Measurements from ENCODE around the gene APBB2. TPM values are rescaled to one million over a fixed set of nuclear protein-coding genes. Genes with fewer than 3 reads are reported as not detected.

APBB2 gene
- total and polyA plus RNA-seq, 2 of the 4 experiments (the other 2 are of a cell fraction), result 47.9 to 75.5 TPM

DNA sequence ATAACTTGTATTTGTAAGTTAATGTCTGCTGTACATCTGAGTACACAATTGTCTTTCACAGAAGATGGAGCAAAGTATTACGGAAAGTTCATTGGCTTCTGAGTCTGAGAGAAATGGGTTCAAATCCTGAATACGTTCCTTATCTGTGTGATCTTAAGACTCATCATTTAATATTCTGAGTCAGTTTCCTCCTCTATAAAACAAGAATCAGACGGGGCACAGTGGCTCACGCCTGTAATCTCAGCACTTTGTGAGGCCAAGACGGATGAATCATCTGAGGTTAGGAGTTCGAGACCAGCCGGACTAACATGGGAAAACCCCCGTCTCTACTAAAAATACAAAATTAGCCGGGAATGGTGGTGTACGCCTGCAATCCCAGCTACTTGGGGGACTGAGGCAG, 57.8 kb downstream of the APBB2 start:
- intact Hi-C loops (cut with micrococcal nuclease) (loop anchor here (5.0 kb wide), 2 partner anchors 56 to 179 kb away; partner anchors contain the start of gene APBB2), in situ Hi-C loops (cut with MboI; ENCODE audit: low sequenced_read_pairs) (no loop called here), dilution Hi-C loops (cut with HindIII; ENCODE audit: low sequenced_read_pairs, unreplicated experiment) (no loop called here)
- Histone ChIP-seq H3K4ac (ENCODE audit: low read depth, low read length) (no peak overlapping the region), H2AFZ (replicated peaks; ENCODE audit: low read length, poor library complexity) (no peak overlapping the region), H3K27ac (ENCODE audit: insufficient read depth, low read length) (no peak overlapping the region), H2BK5ac (ENCODE audit: low read depth, low read length, poor library complexity, severe bottlenecking) (peak overlapping the region; percentile 63), H2AK9ac (replicated peaks; ENCODE audit: low read depth, low read length, poor library complexity) (no peak overlapping the region), H4K8ac (ENCODE audit: low read depth in 2 of 2, low read length in 2 of 2) (no peak overlapping the region), H3K4me1 (ENCODE audit: control insufficient read depth, insufficient read depth, low read length) (peaks cover 16% of the 10 kb centered on the region), H3K56ac (ENCODE audit: extremely low read depth, insufficient read depth, low read length) (no peak overlapping the region), H3K14ac (replicated peaks; ENCODE audit: low read depth, low read length) (no peak overlapping the region), H3K9ac (ENCODE audit: low read depth, low read length) (no peak overlapping the region), H4K5ac (ENCODE audit: low read depth, low read length) (no peak overlapping the region), H3K4me2 (ENCODE audit: low read depth, low read length) (no peak overlapping the region), H3K18ac (ENCODE audit: low read depth, low read length) (no peak overlapping the region), H3K79me1 (ENCODE audit: low read depth in 1 of 2, low read length in 2 of 2) (peaks cover 34 to 64% of the 10 kb centered on the region in 2 experiments), H3K36me3 (ENCODE audit: control insufficient read depth, insufficient read depth, low read length) (no peaks in the 10 kb centered on the region), H2BK20ac (ENCODE audit: low read depth, low read length) (no peak overlapping the region), H4K20me1 (ENCODE audit: insufficient read depth, low read length) (peaks cover 14% of the 10 kb centered on the region), H3K4me3 (ENCODE audit: insufficient read depth, low read depth, low read length) (no peak overlapping the region), H4K91ac (ENCODE audit: insufficient read depth, low read depth, low read length) (no peak overlapping the region), H2AK5ac (ENCODE audit: low read depth, low read length) (peak overlapping the region; percentile 44; the same call in 1 of the 2 replicates), H2BK120ac (ENCODE audit: low read depth, low read length) (no peak overlapping the region), H3K9me1 (ENCODE audit: insufficient read depth, low read length) (peaks cover 24% of the 10 kb centered on the region), H2BK15ac (ENCODE audit: low read depth, low read length) (0 out of 3 replicates have a peak overlapping the region, but pooled peaks have one; percentile 6), H3K23ac (ENCODE audit: low read depth, low read length) (no peak overlapping the region), H3K9me3 (ENCODE audit: control insufficient read depth, insufficient read depth, low read length) (no peaks in the 10 kb centered on the region), H3K27me3 (ENCODE audit: control insufficient read depth, insufficient read depth, low read length) (no peaks in the 10 kb centered on the region)
- WGBS, 2 experiments (ENCODE audit: extremely low coverage in 2 of 2, insufficient read length in 1 of 2), result no CpG with 5 or more reads among the region's 10 CpGs
- no TSS peak for BruUV-seq (replicated peaks)
- DNase-seq (peak; percentile 74), ATAC-seq (ENCODE audit: low read depth) (no peak)
- TF ChIP-seq SMC3 (IDR thresholded peaks at IDR 0.05; ENCODE audit: low read depth, low read length), result no peak
- TF ChIP-seq FOS (IDR thresholded peaks at IDR 0.05; ENCODE audit: low read depth, low read length), result 0 out of 2 replicates have a peak, but pooled peaks have one; percentile 22
- 0 out of 2 replicates have a peak, but pooled peaks have one; percentile 37 for TF ChIP-seq BHLHE40 (IDR thresholded peaks at IDR 0.05; ENCODE audit: low read depth, low read length)
- ChIA-PET CTCF (interaction anchor here (0.6 to 0.9 kb wide), 2 partner anchors 16 to 24 kb away, joined by 3 to 6 read pairs; no protein-coding TSS in a partner anchor), POLR2A (ENCODE audit: unreplicated experiment) (no interaction called here)

All from IMR-90 (cell line).